Activated CD8-positive, alpha-beta T cell treated with anti-CD3 and anti-CD28 coated beads for 36 hours (primary cell): Measurements from ENCODE around the gene RNF212. TPM values are rescaled to one million over a fixed set of nuclear protein-coding genes. Genes with fewer than 3 reads are reported as not detected.
A peak's percentile ranks its signal among the peaks of the same experiment; 100 is the strongest.

Experiments
- ATAC-seq: fragments of 200-7000 bp; cut with Tn5 transposase; one replicate; pipeline ENCODE4 v1.10.0; 2021; ENCODE audit warnings: mild to moderate bottlenecking, moderate library complexity
- CTCF ChIA-PET: fragments of 350-600 bp; sonication (Branson Sonifier 250); formaldehyde crosslinking; loops from one replicate; lab custom pipeline; 2021; ENCODE audit warnings: antibody characterized with exemption; lab: Charles Lee
- POLR2A ChIA-PET: fragments of 350-600 bp; sonication (Branson Sonifier 250); formaldehyde crosslinking; loops from one replicate; lab custom pipeline; 2021; ENCODE audit warnings: antibody characterized with exemption; lab: Charles Lee
- DNase-seq: peaks from one replicate; pipeline ENCODE4 v3.0.0-alpha.2; 2020
- H3K27ac Mint-ChIP-seq: one replicate; pipeline ENCODE4 v1.8.0; 2021; ENCODE audit warnings: mild to moderate bottlenecking, mixed read lengths
- H3K27me3 Mint-ChIP-seq: one replicate; pipeline ENCODE4 v1.8.0; 2021; ENCODE audit warnings: mixed read lengths
- H3K36me3 Mint-ChIP-seq: one replicate; pipeline ENCODE4 v1.8.0; 2021; ENCODE audit warnings: low read depth, mixed read lengths
- H3K4me1 Mint-ChIP-seq: one replicate; pipeline ENCODE4 v1.8.0; 2021; ENCODE audit warnings: low read depth, mixed read lengths
- H3K4me3 Mint-ChIP-seq: one replicate; pipeline ENCODE4 v1.8.0; 2021; ENCODE audit warnings: mild to moderate bottlenecking, moderate library complexity, mixed read lengths
- H3K9me3 Mint-ChIP-seq: one replicate; pipeline ENCODE4 v1.8.0; 2021; ENCODE audit warnings: mixed read lengths
- CTCF ChIP-seq: fragments of 200-600 bp; IDR thresholded peaks from one replicate; pipeline ENCODE4 v1.8.0; 2022; ENCODE audit warnings: antibody characterized with exemption, mild to moderate bottlenecking
- intact Hi-C: fragments of 100-400 bp; cut with micrococcal nuclease; formaldehyde crosslinking; loops from one replicate; pipeline ENCODE4 v1.10.0; 2022
- total RNA-seq, 2 experiments: library from RNA; stranded (reverse); gene quantifications; one replicate each; pipeline ENCODE4 v1.2.3, GENCODE V29; 2021

Gene RNF212
- total RNA-seq, 2 experiments from 2014 or later = 3.0 to 3.3 TPM

DNA sequence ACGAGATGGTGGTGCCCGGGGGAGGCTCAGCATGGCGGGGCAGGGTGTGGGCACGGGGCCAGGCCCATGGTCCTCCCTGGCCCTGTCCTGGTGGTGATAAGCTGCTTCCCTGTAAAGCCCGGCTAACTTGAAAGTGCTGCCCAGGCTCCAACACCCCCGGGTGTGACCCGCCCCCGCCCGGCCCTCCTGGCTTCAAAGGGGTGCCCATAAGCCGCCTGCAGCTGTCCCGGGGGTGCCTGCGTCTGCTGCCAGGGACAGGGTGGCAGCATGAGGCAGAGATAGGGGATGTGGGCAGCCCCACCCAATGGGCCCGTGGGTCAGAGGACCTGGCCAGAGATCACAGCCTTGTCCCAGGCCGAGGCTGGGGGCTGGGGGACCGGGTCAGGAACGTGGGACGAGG, 83.8 kb downstream of the RNF212 start:
- CTCF ChIA-PET = no interaction called here
- intact Hi-C loops = no loop called here

GRCh38 chr4:1028574-1029220, 84.7 kb downstream of the RNF212 start:
- intact Hi-C loops = no loop called here
- no peak for DNase-seq
- ATAC-seq = no peak
- CTCF ChIA-PET = no interaction called here
- Mint-ChIP-seq H3K9me3 (no peaks in the 10 kb centered on the region), H3K4me3 (no peak overlapping the region), H3K36me3 (peaks cover 11% of the 10 kb centered on the region), H3K27me3 (no peaks in the 10 kb centered on the region), H3K27ac (no peak overlapping the region), H3K4me1 (peaks cover 6% of the 10 kb centered on the region)
- POLR2A ChIA-PET = interaction anchor here (0.7 kb wide), 1 partner anchor 275 kb away, joined by 4 read pairs; no protein-coding TSS in a partner anchor
- no peak for TF ChIP-seq CTCF

More for the DNA sequence above, 83.8 kb downstream of the RNF212 start:
- Mint-ChIP-seq H3K4me1 (peaks cover 6% of the 10 kb centered on the region), H3K27me3 (no peaks in the 10 kb centered on the region), H3K4me3 (no peak overlapping the region), H3K27ac (no peak overlapping the region), H3K9me3 (no peaks in the 10 kb centered on the region), H3K36me3 (peaks cover 11% of the 10 kb centered on the region)
- no peak for TF ChIP-seq CTCF
- POLR2A ChIA-PET = interaction anchor here (0.7 kb wide), 1 partner anchor 274 kb away, joined by 4 read pairs; no protein-coding TSS in a partner anchor
- no peak for ATAC-seq
- DNase-seq = no peak

- intact Hi-C loops = no loop called here
- TF ChIP-seq CTCF = no peak
- no peaks in the 10 kb centered on the region for H3K9me3 Mint-ChIP-seq
- ChIA-PET CTCF (no interaction called here), POLR2A (interaction anchor here (0.6 to 1.3 kb wide), 2 partner anchors 14 to 227 kb away, joined by 3 read pairs; no protein-coding TSS in a partner anchor)
- no peaks in the 10 kb centered on the region for H3K27me3 Mint-ChIP-seq
- H3K4me3 Mint-ChIP-seq = no peak overlapping the region
- H3K4me1 Mint-ChIP-seq = peaks cover 6% of the 10 kb centered on the region
- ATAC-seq (no peak), DNase-seq (no peak)
- peaks cover 11% of the 10 kb centered on the region for H3K36me3 Mint-ChIP-seq
- H3K27ac Mint-ChIP-seq = no peak overlapping the region
These were observed 85.5 kb downstream of the RNF212 start for GRCh38 chr4:1027915-1028238.

GRCh38 chr4:1027219-1027914, 86.0 kb downstream of the RNF212 start:
- H3K4me1 Mint-ChIP-seq = peaks cover 6% of the 10 kb centered on the region
- no peak for DNase-seq
- TF ChIP-seq CTCF = no peak
- H3K27me3 Mint-ChIP-seq = no peaks in the 10 kb centered on the region
- no peak for ATAC-seq
- ChIA-PET CTCF (no interaction called here), POLR2A (interaction anchor here (0.6 to 1.3 kb wide), 2 partner anchors 13 to 228 kb away, joined by 3 read pairs; no protein-coding TSS in a partner anchor)
- no peaks in the 10 kb centered on the region for H3K9me3 Mint-ChIP-seq
- no peak overlapping the region for H3K27ac Mint-ChIP-seq
- H3K36me3 Mint-ChIP-seq = peaks cover 11% of the 10 kb centered on the region
- H3K4me3 Mint-ChIP-seq = no peak overlapping the region
- intact Hi-C loops = no loop called here

DNA sequence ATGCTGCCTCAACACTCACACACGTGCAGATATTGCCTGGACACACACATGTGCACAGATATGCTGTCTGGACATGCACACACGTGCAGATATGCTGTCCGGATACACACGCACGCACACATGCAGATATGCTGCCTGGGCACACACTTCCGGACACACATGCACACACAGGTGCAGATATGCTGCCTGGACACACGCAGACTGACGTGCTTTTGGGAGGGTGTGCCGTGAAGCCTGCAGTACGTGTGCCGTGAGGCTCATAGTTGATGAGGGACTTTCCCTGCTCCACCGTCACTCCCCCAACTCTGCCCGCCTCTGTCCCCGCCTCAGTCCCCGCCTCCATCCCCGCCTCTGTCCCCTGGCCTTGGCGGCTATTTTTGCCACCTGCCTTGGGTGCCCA, 87.2 kb downstream of the RNF212 start:
- POLR2A ChIA-PET = no interaction called here
- TF ChIP-seq CTCF = no peak
- H3K9me3 Mint-ChIP-seq = no peaks in the 10 kb centered on the region
- H3K36me3 Mint-ChIP-seq = peaks cover 11% of the 10 kb centered on the region
- H3K27me3 Mint-ChIP-seq = no peaks in the 10 kb centered on the region
- ATAC-seq (peak; percentile 92), DNase-seq (peak; percentile 70)
- no peak overlapping the region for H3K27ac Mint-ChIP-seq
- intact Hi-C loops = no loop called here
- H3K4me1 Mint-ChIP-seq = peaks cover 6% of the 10 kb centered on the region
- no peak overlapping the region for H3K4me3 Mint-ChIP-seq
- CTCF ChIA-PET = no interaction called here
